ENCODE measurements around the gene DYNC2LI1.

The DYNC2LI1 gene

DNA sequence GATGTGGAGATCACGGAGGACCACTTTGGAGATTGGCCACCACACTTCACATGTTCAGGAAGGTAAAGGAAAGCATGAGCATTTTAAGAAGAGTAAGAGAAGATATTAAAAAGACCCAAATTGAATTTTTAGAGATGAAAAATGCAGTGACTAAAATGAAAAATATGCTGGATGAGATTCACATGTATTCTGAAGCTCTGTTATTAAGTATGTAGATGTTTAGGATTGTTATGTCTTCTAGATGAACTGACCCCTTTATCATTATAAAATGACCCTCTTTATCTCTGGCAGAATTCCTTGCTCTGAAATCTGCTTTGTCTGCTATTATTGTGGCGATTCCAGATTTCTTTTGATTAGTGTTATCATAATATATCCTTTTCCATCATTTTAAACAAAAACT is 36.0 kb upstream of the DYNC2LI1 start:
- no peaks in the 10 kb centered on the region for H3K27me3 ChIP-seq (ENCODE audit: control insufficient read depth, insufficient read depth, low read length, poor library complexity, severe bottlenecking)
- H3K4me1 ChIP-seq (ENCODE audit: control insufficient read depth, insufficient read depth, low read length) = no peaks in the 10 kb centered on the region
- WGBS, 2 experiments = 97 to 100% methylated on average over 1 to 2 of the region's 2 CpGs
- H3K36me3 ChIP-seq (ENCODE audit: control insufficient read depth, insufficient read depth, low read length) = no peaks in the 10 kb centered on the region
- no peak overlapping the region for H3K27ac ChIP-seq (ENCODE audit: insufficient read depth, low read depth, low read length, poor library complexity, severe bottlenecking)
- no peak overlapping the region for H3K4me3 ChIP-seq (ENCODE audit: insufficient read depth, low read depth, low read length)
- no peaks in the 10 kb centered on the region for H3K9me3 ChIP-seq (ENCODE audit: control insufficient read depth, low read length)

DNA sequence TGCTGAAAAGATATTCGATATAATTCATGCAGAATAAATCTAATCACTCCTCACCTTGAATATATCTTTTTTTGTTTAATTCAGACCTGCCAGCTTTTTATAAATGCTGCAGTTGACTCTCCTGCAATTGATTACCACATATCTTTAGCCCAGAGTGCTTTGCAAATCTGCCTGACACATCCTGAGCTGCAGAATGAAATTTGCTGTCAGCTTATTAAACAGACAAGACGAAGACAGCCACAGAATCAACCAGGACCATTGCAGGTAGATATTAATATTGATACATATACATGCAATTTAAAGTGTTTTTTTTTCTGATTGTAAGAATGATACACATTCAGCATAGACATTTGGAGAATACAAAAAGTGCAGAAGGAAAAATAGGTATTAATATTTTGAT is 35.6 kb upstream of the DYNC2LI1 start:
- no peaks in the 10 kb centered on the region for H3K27me3 ChIP-seq (ENCODE audit: control insufficient read depth, insufficient read depth, low read length, poor library complexity, severe bottlenecking)
- 86 to 94% methylated on average over 1 of the region's 2 CpGs for whole genome bisulfite sequencing, 2 experiments
- no peaks in the 10 kb centered on the region for H3K36me3 ChIP-seq (ENCODE audit: control insufficient read depth, insufficient read depth, low read length)
- H3K9me3 ChIP-seq (ENCODE audit: control insufficient read depth, low read length) = no peaks in the 10 kb centered on the region
- no peak overlapping the region for H3K27ac ChIP-seq (ENCODE audit: insufficient read depth, low read depth, low read length, poor library complexity, severe bottlenecking)
- no peaks in the 10 kb centered on the region for H3K4me1 ChIP-seq (ENCODE audit: control insufficient read depth, insufficient read depth, low read length)
- no peak overlapping the region for H3K4me3 ChIP-seq (ENCODE audit: insufficient read depth, low read depth, low read length)

DNA sequence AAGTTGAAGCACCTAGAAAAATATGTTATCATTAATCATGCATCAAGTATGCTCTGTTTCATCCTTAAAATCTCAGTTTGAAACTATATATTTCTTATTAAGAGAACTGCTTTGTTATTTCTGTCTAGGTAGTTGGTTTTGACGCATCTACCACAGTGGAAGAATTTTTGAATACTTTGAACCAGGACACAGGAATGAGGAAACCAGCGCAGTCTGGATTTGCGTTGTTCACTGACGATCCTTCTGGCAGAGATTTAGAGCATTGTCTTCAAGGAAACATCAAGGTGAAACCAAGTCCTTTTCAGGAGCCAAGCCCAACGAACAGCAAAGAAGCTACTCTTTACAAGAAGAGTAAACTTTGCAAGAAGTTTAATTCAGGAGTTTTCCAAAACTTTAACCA is 30.1 kb upstream of the DYNC2LI1 start:
- 88 to 94% methylated on average over 5 of the region's 5 CpGs for WGBS, 2 experiments
- Histone ChIP-seq H3K4me3 (ENCODE audit: insufficient read depth, low read depth, low read length) (no peak overlapping the region), H3K36me3 (ENCODE audit: control insufficient read depth, insufficient read depth, low read length) (no peaks in the 10 kb centered on the region), H3K27ac (ENCODE audit: insufficient read depth, low read depth, low read length, poor library complexity, severe bottlenecking) (no peak overlapping the region), H3K4me1 (ENCODE audit: control insufficient read depth, insufficient read depth, low read length) (no peaks in the 10 kb centered on the region), H3K27me3 (ENCODE audit: control insufficient read depth, insufficient read depth, low read length, poor library complexity, severe bottlenecking) (no peaks in the 10 kb centered on the region), H3K9me3 (ENCODE audit: control insufficient read depth, low read length) (no peaks in the 10 kb centered on the region)

DNA sequence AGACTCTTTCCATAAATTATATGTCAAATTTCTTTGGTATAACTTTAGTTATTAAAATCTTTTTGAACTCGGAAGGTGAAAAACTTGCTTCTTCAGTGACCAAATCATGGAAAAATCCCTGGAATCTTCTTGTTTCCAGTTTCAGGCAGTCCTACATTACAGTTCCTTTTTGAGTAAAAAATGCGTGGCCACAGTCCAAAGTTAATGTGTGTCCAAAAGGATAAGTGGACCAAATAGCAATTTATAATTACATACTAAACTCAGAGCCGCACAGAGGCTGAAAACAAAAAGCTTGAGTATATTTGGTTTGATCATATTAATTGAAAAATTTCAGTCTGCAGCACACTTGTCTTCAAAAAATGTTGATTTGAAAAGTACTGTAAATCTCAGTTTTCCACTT is 28.4 kb upstream of the DYNC2LI1 start:
- no peak overlapping the region for H3K27ac ChIP-seq (ENCODE audit: insufficient read depth, low read depth, low read length, poor library complexity, severe bottlenecking)
- no peaks in the 10 kb centered on the region for H3K27me3 ChIP-seq (ENCODE audit: control insufficient read depth, insufficient read depth, low read length, poor library complexity, severe bottlenecking)
- H3K4me1 ChIP-seq (ENCODE audit: control insufficient read depth, insufficient read depth, low read length) = no peaks in the 10 kb centered on the region
- H3K4me3 ChIP-seq (ENCODE audit: insufficient read depth, low read depth, low read length) = no peak overlapping the region
- H3K36me3 ChIP-seq (ENCODE audit: control insufficient read depth, insufficient read depth, low read length) = no peaks in the 10 kb centered on the region
- 89 to 95% methylated on average over 3 of the region's 3 CpGs for WGBS, 2 experiments
- H3K9me3 ChIP-seq (ENCODE audit: control insufficient read depth, low read length) = no peaks in the 10 kb centered on the region

DNA sequence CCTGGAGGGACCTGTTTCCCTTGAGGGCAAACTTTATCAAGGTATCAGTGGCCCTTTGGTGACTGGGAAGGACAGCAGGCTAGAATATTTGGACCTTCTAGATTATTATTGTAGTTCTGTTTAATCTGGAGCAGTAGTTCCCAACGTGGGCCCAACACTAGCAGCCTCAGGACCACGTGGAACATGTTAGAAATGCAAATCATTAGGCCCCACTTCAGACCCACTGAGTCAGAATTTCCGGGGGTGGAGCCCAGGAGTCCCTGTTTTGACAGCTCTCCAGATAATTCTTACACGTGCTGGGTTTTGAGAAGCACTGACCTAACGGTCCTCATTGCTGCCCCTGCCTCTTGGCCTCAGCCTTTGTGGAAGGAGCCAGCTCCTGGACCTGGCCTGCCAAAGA is 25.5 kb upstream of the DYNC2LI1 start:
- Histone ChIP-seq H3K4me3 (ENCODE audit: insufficient read depth, low read depth, low read length) (no peak overlapping the region), H3K4me1 (ENCODE audit: control insufficient read depth, insufficient read depth, low read length) (peaks cover 9% of the 10 kb centered on the region), H3K36me3 (ENCODE audit: control insufficient read depth, insufficient read depth, low read length) (no peaks in the 10 kb centered on the region), H3K27ac (ENCODE audit: insufficient read depth, low read depth, low read length, poor library complexity, severe bottlenecking) (no peak overlapping the region), H3K9me3 (ENCODE audit: control insufficient read depth, low read length) (no peaks in the 10 kb centered on the region), H3K27me3 (ENCODE audit: control insufficient read depth, insufficient read depth, low read length, poor library complexity, severe bottlenecking) (no peaks in the 10 kb centered on the region)
- 85 to 87% methylated on average over 5 of the region's 5 CpGs for WGBS, 2 experiments

DNA sequence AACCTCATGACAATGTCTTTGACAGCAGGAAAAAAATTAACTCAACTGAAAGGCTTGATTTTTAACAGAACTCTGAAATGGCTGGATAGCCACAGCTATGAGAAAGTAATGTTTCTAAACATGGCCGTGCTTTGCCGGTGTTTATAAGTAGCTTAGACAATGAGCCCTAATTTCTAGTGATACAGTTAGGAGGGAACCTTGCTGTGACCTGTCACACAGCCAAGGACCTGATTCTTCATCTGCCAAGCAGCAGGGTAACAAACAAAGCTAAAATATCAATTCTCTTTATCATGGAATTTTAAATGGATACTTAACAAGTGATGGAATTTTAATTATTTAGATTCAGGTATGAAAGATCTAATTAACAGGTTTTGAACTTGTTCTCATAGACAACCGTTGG is 24.3 kb upstream of the DYNC2LI1 start:
- no peak overlapping the region for H3K4me3 ChIP-seq (ENCODE audit: insufficient read depth, low read depth, low read length)
- H3K9me3 ChIP-seq (ENCODE audit: control insufficient read depth, low read length) = no peaks in the 10 kb centered on the region
- no peaks in the 10 kb centered on the region for H3K27me3 ChIP-seq (ENCODE audit: control insufficient read depth, insufficient read depth, low read length, poor library complexity, severe bottlenecking)
- H3K27ac ChIP-seq (ENCODE audit: insufficient read depth, low read depth, low read length, poor library complexity, severe bottlenecking) = no peak overlapping the region
- H3K4me1 ChIP-seq (ENCODE audit: control insufficient read depth, insufficient read depth, low read length) = peaks cover 13% of the 10 kb centered on the region
- H3K36me3 ChIP-seq (ENCODE audit: control insufficient read depth, insufficient read depth, low read length) = no peaks in the 10 kb centered on the region
- 80 to 96% methylated on average over 2 of the region's 3 CpGs for WGBS, 2 experiments

DNA sequence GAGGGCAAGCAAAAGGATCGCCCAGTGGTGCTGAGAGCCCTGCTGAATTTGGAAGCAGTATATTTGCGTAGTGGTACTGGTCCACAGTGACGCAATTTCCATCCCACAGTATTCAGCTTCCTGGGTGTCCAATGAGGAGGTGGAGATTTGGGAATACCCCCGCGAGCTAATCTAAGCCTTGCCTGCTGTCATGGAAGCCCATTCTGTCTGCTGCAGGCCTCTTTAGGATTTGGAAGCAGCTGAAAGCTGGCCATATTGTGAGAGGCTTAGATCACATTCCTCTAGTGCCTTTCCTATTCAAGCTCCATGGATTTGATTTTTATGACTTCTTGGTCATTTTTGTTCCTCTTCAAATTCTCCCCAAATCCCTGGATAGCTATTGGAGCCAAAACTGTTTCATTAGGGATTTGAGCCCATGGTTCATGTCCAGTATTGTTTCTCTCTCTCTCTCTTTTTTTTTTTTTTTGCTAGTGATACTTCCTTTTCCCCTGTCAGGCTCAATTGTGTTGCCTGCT is 22.3 kb upstream of the DYNC2LI1 start:
- Histone ChIP-seq H3K9me3 (ENCODE audit: control insufficient read depth, low read length) (no peaks in the 10 kb centered on the region), H3K4me3 (ENCODE audit: insufficient read depth, low read depth, low read length) (no peak overlapping the region), H3K4me1 (ENCODE audit: control insufficient read depth, insufficient read depth, low read length) (peaks cover 13% of the 10 kb centered on the region), H3K27me3 (ENCODE audit: control insufficient read depth, insufficient read depth, low read length, poor library complexity, severe bottlenecking) (no peaks in the 10 kb centered on the region), H3K27ac (ENCODE audit: insufficient read depth, low read depth, low read length, poor library complexity, severe bottlenecking) (no peak overlapping the region), H3K36me3 (ENCODE audit: control insufficient read depth, insufficient read depth, low read length) (no peaks in the 10 kb centered on the region)
- 83 to 91% methylated on average over 5 of the region's 5 CpGs for WGBS, 2 experiments

DNA sequence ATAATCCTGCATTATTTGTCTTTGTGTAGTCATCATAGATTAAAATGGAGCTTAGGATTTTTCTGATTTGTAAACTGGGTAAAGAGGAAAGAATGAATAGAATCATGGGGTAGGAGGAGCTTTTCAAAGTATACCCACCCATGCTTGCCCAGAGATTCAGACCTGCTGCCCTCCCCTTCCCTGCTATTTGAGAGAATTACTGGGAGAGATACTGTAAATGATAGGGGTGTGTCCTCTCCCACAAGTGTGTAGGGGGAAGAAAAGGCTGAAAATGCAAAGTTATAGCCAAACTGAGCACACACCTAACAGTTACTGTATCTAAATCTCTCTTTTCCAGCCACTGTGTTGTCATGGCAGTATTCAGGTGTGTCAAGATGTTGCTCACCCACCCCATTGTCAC is 21.5 kb upstream of the DYNC2LI1 start:
- H3K27me3 ChIP-seq (ENCODE audit: control insufficient read depth, insufficient read depth, low read length, poor library complexity, severe bottlenecking) = no peaks in the 10 kb centered on the region

DNA sequence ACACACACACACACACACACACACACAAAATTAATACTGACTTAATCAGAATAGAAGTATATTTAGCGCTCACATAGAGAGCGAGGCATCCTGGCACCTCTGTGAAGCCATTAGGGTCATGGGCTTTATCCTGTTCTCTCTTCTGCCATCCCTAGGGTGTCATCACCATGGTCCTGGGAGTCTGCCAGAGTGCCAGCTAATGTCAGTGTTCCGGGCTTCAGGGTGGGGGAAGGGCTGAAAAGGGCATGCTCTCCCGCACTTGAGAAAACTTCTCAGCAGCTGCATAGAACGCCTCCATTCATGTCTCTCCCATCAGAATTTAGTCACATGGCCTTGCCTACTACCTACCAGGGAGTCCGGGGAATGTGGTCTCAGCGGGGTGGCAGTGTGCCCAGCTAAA is 19.7 kb upstream of the DYNC2LI1 start:
- H3K4me3 ChIP-seq (ENCODE audit: insufficient read depth, low read depth, low read length) = no peak overlapping the region
- WGBS, 2 experiments = 80 to 85% methylated on average over 7 of the region's 7 CpGs
- no peaks in the 10 kb centered on the region for H3K9me3 ChIP-seq (ENCODE audit: control insufficient read depth, low read length)
- peaks cover 13% of the 10 kb centered on the region for H3K4me1 ChIP-seq (ENCODE audit: control insufficient read depth, insufficient read depth, low read length)
- H3K36me3 ChIP-seq (ENCODE audit: control insufficient read depth, insufficient read depth, low read length) = no peaks in the 10 kb centered on the region
- no peak overlapping the region for H3K27ac ChIP-seq (ENCODE audit: insufficient read depth, low read depth, low read length, poor library complexity, severe bottlenecking)
- H3K27me3 ChIP-seq (ENCODE audit: control insufficient read depth, insufficient read depth, low read length, poor library complexity, severe bottlenecking) = no peaks in the 10 kb centered on the region

More for the DNA sequence above, 21.5 kb upstream of the DYNC2LI1 start:
- Histone ChIP-seq H3K4me3 (ENCODE audit: insufficient read depth, low read depth, low read length) (no peak overlapping the region), H3K9me3 (ENCODE audit: control insufficient read depth, low read length) (no peaks in the 10 kb centered on the region), H3K4me1 (ENCODE audit: control insufficient read depth, insufficient read depth, low read length) (peaks cover 13% of the 10 kb centered on the region), H3K27ac (ENCODE audit: insufficient read depth, low read depth, low read length, poor library complexity, severe bottlenecking) (no peak overlapping the region), H3K36me3 (ENCODE audit: control insufficient read depth, insufficient read depth, low read length) (no peaks in the 10 kb centered on the region)

DNA sequence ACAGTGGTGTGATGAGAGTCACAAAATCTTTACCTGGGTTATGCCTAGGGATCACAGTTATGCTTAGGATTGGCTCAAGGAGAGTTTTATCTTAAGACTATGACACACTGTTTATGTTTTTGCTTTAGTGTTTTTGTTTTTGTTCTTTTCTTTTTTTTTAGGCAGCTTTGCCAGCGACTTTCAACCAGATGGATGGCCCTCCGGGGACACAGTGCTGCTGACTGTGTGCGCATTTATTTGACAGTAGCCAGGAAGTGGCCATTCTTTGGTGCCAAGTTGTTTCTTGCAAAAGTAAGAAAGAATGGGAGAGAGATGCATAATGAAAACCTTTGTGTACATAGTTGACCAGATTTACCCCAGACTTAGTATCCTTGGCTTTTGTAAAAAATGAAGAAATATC is 15.1 kb upstream of the DYNC2LI1 start:
- 82 to 86% methylated on average over 3 of the region's 3 CpGs for WGBS, 2 experiments
- Histone ChIP-seq H3K27me3 (ENCODE audit: control insufficient read depth, insufficient read depth, low read length, poor library complexity, severe bottlenecking) (no peaks in the 10 kb centered on the region), H3K9me3 (ENCODE audit: control insufficient read depth, low read length) (no peaks in the 10 kb centered on the region), H3K36me3 (ENCODE audit: control insufficient read depth, insufficient read depth, low read length) (no peaks in the 10 kb centered on the region), H3K4me1 (ENCODE audit: control insufficient read depth, insufficient read depth, low read length) (peaks cover 4% of the 10 kb centered on the region), H3K4me3 (ENCODE audit: insufficient read depth, low read depth, low read length) (no peak overlapping the region), H3K27ac (ENCODE audit: insufficient read depth, low read depth, low read length, poor library complexity, severe bottlenecking) (no peak overlapping the region)

DNA sequence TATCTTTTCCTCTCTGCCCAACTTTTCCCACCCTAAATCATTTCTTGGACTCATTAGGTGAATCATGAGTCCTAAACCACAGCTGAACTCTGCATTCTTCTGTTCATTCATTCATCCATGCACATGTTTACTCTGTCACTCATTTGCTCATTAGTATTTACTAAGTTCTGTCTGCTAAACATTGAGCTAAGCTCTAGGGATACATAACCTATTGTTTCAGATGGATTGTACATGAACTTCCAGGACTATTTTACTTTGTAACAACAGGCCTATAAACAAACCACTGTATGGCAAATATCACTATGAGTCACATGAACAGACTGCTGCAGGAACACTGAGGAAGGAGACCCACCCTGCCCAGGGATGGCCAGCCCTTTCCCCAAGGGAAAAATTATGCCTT is 14.6 kb upstream of the DYNC2LI1 start:
- Histone ChIP-seq H3K9me3 (ENCODE audit: control insufficient read depth, low read length) (no peaks in the 10 kb centered on the region), H3K27me3 (ENCODE audit: control insufficient read depth, insufficient read depth, low read length, poor library complexity, severe bottlenecking) (no peaks in the 10 kb centered on the region), H3K4me3 (ENCODE audit: insufficient read depth, low read depth, low read length) (no peak overlapping the region), H3K4me1 (ENCODE audit: control insufficient read depth, insufficient read depth, low read length) (peaks cover 3% of the 10 kb centered on the region), H3K36me3 (ENCODE audit: control insufficient read depth, insufficient read depth, low read length) (no peaks in the 10 kb centered on the region), H3K27ac (ENCODE audit: insufficient read depth, low read depth, low read length, poor library complexity, severe bottlenecking) (no peak overlapping the region)

All from ectodermal cell (in vitro differentiated cells).